ENCODE results near the gene RNF10.

The RNF10 gene

DNA sequence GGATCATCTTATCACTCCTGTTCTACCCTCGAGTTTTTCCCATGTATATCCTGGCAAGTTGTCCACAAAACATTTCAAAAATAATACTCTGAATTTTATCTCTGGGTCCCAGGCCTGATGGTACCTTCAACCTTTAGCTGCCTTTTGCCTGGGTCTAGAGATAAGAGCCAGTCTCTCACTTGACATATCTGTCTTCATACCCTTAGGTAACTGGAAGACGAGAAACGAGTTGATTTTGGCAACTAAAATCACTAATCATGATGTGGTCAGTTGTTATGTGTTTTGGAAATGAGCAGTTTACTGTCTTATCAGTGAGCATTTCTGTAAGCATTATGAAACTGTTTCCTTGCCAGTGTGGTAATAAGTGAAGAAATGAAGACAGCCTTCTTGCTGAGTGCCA lies 6.3 kb downstream of the RNF10 start:
- H3K27ac ChIP-seq = no peak overlapping the region
- no peak for TF ChIP-seq ZFX (IDR thresholded peaks at IDR 0.05; ENCODE audit: borderline replicate concordance)
- TF ChIP-seq, protein P1, sequence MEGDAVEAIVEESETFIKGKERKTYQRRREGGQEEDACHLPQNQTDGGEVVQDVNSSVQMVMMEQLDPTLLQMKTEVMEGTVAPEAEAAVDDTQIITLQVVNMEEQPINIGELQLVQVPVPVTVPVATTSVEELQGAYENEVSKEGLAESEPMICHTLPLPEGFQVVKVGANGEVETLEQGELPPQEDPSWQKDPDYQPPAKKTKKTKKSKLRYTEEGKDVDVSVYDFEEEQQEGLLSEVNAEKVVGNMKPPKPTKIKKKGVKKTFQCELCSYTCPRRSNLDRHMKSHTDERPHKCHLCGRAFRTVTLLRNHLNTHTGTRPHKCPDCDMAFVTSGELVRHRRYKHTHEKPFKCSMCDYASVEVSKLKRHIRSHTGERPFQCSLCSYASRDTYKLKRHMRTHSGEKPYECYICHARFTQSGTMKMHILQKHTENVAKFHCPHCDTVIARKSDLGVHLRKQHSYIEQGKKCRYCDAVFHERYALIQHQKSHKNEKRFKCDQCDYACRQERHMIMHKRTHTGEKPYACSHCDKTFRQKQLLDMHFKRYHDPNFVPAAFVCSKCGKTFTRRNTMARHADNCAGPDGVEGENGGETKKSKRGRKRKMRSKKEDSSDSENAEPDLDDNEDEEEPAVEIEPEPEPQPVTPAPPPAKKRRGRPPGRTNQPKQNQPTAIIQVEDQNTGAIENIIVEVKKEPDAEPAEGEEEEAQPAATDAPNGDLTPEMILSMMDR (IDR thresholded peaks at IDR 0.05) = no peak

DNA sequence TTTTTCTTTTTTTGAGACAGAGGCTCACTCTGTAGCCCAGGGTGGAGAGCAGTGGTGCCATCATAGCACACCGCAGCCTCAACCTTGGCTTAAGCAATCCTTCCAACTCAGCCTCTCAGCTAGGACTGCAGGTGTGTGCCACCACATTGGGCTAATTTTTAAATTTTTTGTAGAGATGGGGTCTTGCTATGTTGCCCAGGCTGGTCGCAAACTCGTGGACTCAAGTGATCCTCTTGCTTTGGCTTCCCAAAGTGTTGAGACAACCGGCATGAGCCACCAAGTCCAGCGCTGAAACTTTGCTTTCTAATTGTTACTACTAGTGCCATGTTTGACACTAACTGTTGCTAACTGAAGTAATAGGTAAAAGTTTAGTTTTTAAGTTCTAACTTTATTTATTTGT lies 8.0 kb downstream of the RNF10 start:
- TF ChIP-seq, protein P1 (IDR thresholded peaks at IDR 0.05) = no peak
- TF ChIP-seq ZFX (IDR thresholded peaks at IDR 0.05; ENCODE audit: borderline replicate concordance) = no peak
- H3K27ac ChIP-seq = no peak overlapping the region

DNA sequence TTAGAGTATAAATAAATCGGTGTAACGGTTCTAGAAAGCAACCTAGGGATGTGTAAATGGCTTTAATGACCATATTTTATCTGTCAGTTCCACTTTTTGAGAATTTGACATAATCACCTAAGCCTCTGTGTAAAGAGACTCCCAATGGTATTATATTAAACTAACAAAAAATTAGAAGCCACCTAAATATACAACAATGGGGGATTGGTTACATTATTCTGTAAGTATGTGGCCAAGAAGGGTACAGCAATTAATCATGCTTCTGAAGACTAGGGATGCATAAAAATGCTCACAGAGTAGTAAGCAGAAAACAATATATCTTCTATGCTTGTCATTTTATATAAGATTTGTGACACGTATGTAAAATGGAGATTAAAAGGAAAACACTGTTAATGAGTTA lies 10.5 kb downstream of the RNF10 start:
- H3K27ac ChIP-seq = peak overlapping the region; percentile 69; the same call in 1 of the 2 replicates
- TF ChIP-seq, protein P1 (IDR thresholded peaks at IDR 0.05) = no peak
- TF ChIP-seq ZFX (IDR thresholded peaks at IDR 0.05; ENCODE audit: borderline replicate concordance) = no peak

DNA sequence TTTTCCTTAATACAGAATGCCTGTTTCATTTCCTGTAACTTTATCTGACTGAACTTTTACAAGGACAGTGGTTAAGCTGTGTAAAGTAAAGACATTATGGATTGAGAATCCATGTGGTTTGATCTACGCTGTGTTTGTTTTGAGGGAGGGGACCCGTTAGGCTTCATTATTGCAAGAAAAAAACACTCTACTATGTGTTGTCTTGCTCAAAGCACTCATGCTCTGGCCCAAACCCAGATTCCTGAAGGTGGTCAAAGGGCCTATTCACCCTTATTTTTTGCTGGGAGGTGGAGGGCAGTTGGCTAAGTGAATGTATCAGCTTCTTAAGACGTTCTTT lies 11.9 kb downstream of the RNF10 start:
- peak overlapping the region; percentile 69 for H3K27ac ChIP-seq
- TF ChIP-seq, protein P1 (IDR thresholded peaks at IDR 0.05) = no peak
- TF ChIP-seq ZFX (IDR thresholded peaks at IDR 0.05; ENCODE audit: borderline replicate concordance) = no peak

DNA sequence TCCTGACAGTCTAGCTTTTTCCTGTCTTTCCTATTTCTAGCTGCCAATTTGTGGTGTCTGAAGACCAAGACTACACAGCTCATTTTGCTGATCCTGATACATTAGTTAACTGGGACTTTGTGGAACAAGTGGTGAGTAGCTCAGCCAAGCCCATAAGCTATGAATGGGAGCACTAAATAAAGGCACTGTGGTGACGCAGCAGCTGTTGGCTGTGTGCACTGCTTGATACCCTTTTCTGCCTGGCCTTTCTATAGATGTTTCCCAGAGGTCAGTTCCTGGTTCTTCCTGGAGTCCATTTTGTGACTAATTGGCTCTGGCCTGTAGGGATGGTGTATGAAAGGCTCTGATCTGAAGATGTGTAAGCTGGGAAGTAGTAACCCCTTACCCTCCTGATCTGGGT lies 20.5 kb downstream of the RNF10 start:
- no peak for TF ChIP-seq ZFX (IDR thresholded peaks at IDR 0.05; ENCODE audit: borderline replicate concordance)
- TF ChIP-seq, protein P1 (IDR thresholded peaks at IDR 0.05) = no peak
- H3K27ac ChIP-seq = no peak overlapping the region

DNA sequence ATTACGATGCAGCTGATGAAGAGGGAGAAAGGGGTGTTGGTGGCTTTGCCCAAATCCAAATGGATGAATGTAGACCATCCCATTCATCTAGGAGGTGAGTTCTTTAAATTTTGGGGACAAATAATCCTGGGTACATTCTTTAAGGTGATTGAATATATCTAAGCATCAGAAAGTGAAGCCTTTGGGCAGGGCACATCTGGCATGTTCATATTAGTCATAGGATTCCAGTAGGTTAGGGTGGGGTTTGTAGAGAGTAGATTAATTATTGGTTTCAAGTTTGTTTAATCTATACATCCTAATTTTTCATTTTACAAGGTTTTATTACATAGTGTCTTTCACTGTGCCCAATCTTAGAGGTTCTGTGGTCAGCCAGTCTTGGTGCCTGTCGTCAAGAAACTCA lies 23.4 kb downstream of the RNF10 start:
- TF ChIP-seq ZFX (IDR thresholded peaks at IDR 0.05; ENCODE audit: borderline replicate concordance) = no peak
- TF ChIP-seq, protein P1 (IDR thresholded peaks at IDR 0.05) = no peak
- H3K27ac ChIP-seq = no peak overlapping the region

DNA sequence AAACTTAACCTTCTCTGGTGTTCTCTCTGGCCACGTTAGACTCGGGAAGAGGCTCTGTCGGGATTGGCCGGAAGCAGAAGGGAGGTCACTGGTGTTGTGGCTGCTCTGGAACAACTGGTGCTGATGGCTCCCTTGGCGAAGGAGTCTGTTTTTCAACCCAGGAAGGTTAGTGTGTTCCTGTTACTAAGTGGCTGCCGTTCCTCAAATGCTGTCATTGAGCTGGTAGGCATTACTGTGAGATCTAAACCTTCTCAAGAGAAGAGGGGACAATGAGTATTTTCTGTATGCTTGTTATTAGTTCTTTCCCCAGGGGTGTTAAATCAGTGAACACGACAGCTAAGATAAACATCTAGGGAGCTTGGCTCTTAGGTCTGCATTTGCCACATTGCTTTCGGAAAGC lies 28.8 kb downstream of the RNF10 start:
- TF ChIP-seq, protein P1 (IDR thresholded peaks at IDR 0.05) = no peak
- TF ChIP-seq ZFX (IDR thresholded peaks at IDR 0.05; ENCODE audit: borderline replicate concordance) = no peak
- H3K27ac ChIP-seq = no peak overlapping the region

Measured in 22Rv1 (cell line).